ENCODE results near the gene FZD1.

FZD1 gene

DNA sequence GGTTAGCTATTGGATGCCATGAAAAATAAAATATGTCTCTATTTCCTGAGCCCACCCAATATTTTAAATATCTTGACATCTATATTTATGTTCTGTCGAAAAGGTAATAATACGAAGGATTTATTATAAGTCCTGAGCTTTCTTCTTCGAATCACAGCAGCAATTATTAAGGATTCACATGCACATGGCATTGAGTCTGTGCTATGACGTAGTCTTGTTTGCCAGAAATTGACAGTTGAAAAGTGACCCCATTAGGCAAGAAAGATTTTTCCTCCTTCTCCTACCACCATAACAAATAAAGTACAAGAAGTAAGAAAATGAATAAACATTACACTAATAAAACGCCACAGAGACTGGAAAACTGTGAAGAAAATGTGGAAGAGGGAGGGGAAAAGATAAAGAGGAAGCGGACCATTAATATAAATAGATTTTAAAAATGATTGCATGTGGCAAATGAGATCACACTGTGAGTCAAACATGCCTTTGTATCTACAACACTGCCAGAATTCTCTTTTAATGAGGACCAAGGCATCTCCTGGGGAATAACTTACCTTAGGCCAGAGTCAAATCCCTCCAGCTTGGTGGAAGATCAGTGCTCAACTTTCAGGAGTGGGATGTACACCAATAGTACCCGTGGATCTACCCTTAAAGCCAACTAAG, 21.6 kb downstream of the FZD1 start:
- TF ChIP-seq, protein P1, sequence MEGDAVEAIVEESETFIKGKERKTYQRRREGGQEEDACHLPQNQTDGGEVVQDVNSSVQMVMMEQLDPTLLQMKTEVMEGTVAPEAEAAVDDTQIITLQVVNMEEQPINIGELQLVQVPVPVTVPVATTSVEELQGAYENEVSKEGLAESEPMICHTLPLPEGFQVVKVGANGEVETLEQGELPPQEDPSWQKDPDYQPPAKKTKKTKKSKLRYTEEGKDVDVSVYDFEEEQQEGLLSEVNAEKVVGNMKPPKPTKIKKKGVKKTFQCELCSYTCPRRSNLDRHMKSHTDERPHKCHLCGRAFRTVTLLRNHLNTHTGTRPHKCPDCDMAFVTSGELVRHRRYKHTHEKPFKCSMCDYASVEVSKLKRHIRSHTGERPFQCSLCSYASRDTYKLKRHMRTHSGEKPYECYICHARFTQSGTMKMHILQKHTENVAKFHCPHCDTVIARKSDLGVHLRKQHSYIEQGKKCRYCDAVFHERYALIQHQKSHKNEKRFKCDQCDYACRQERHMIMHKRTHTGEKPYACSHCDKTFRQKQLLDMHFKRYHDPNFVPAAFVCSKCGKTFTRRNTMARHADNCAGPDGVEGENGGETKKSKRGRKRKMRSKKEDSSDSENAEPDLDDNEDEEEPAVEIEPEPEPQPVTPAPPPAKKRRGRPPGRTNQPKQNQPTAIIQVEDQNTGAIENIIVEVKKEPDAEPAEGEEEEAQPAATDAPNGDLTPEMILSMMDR (IDR thresholded peaks at IDR 0.05) = no peak

DNA sequence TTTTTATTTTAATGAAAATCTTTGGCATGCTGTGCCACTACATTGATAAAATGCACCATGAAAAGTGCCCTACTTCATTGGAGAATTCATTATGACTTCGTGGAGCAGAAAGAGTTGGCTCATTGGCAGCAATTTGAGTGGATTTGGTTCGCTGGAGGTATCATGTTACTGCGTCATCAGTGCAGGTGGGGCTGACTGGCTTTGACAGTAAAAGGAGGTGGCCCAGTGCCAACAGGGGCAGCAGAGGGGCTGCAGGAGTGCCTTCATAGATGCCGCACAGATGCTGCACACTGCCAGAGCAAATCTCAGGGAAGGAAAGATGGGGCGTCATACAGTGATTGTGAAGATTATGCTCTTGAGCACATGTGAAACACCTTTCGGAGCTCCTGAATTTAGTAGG, 22.2 kb downstream of the FZD1 start:
- TF ChIP-seq, protein P1 (IDR thresholded peaks at IDR 0.05) = no peak

DNA sequence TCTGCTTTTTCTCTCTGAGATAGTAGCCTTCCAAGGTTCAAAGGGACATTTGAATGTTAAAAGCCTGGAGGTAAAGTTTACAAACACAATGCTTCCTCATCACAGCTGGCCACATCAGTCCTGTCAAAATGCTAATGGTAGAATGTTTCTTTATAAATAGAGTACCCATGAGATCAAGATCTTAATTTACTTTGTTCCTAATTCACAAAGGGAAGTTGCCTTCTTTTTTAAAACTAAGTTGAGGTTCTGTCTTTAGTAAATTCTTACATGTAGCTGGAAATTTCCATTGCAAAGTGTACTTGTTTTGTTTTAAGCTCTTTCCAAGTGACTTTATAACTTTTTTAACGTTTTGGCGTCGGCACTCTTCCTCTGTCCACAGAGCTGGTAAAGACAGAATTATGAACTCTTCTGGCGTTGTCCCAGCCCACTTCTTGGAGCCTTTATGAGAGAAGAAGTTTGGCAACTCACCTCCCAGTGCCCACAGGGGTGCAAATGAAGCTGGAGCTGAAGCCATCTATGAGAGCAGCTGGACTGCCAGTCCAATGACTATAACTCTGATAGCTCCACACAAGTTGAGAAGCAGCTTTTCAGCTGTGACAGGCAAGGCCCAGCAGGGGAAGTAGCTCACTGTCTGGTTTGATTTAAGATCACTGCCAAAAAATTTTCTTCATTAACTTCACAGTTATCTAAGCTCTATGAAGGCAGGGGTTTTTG, 23.3 kb downstream of the FZD1 start:
- TF ChIP-seq, protein P1 (IDR thresholded peaks at IDR 0.05) = no peak

DNA sequence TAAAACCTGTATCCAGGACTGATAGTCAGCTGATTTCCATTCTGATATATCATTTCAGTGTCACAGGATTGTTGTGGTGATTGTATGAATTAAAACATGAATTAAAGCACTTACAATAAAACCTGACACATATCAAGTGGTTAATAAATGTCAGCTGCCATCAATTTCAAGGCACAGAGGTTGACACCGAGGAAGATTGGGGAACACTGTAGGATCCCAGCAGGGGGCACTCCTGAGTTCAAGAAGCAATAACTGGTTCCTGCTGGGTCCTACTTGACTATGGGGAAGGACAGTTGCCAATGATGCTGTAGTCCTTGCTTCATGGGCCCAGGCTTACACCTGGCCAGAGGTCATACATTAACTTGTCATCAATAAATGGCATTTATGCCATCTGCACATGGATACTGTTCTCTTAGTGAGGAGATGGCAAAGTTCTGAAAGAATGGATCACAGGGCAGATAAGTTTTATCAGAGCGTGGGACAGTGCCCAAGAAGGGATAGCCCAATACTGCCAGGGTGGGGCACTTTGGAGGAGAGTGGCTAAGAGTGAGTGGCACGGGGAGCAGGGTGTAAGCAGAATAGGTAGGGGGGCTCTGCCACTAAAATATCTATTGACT, 24.1 kb downstream of the FZD1 start:
- TF ChIP-seq, protein P1 (IDR thresholded peaks at IDR 0.05) = peak; percentile 80

DNA sequence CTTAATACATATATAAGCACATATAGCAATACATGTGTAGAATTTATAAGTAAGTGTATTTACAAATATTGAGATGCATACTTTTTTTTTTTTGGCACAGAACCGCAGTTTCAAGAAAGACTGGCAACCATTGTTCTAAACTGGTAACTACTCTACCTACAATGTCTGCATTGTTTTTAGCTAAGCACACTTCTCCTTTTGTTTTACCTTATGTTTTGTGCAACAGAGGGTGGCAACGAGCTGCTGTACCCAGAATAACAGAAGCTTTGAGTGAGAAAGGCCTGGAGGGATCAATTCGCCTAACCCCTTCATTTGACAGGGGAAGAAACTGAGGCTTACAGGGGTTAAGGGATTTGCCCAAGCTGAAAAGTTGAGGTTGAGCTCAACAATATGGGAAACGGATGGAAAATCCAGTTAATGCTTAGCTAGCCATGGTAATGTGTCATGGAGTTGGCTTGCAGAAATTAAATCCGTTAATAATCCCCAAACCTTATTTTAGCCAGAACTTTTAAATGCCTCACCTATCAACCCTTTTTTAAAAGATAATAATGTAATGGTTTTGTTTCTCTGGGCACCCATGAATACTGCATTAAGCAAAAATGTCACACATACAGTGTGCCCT, 25.5 kb downstream of the FZD1 start:
- TF ChIP-seq, protein P1 (IDR thresholded peaks at IDR 0.05) = no peak

DNA sequence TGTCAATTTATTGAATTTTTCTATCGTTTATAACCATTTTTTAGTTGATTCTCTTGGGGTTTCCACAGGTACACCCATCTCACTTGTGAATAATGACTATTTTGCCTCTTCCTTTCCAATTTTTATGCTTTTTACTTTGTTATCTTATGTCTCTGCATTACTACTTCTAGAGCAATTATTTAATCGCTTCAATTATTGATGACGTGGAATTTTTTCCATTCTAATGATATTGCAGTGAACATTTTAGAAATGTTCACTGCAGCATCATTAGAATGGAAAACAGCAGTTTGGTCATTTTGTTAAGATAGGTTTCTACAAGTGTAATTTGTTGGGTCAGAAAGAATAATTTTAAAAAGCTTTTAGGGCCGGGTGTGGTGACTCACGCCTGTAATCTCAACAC, 27.1 kb downstream of the FZD1 start:
- TF ChIP-seq, protein P1 (IDR thresholded peaks at IDR 0.05) = no peak

DNA sequence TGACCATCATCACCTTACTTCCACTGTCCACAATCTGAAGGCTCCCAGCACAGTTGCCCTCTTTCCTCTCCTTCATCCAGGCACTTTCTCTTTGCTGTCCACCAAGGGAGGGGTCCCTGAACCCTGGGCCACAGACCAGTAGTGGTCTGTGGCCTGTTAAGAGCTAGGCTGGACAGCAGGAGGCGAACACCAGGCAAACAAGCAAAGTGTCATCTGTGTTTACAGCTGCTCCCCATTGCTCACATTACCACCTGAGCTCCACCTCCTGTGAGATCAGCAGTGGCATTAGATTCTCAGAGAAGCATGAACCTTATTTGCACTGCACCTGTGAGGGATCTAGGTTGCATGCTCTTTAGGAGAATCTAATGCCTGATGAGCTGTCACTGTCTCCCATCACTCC, 27.7 kb downstream of the FZD1 start:
- TF ChIP-seq, protein P1 (IDR thresholded peaks at IDR 0.05) = no peak

Data from LNCAP (cell line).